Eye (tissue), 1 donor: Measurements from ENCODE around the gene CHRD.
"Not testable (repeated sequence)": the region's sequence is repeated elsewhere in the genome, so short reads cannot be mapped to it uniquely, and the experiment has no call there.

Source experiments
- DNase-seq: peaks from one replicate; pipeline ENCODE4 v3.0.0-alpha.2; 2015

The CHRD gene

DNA sequence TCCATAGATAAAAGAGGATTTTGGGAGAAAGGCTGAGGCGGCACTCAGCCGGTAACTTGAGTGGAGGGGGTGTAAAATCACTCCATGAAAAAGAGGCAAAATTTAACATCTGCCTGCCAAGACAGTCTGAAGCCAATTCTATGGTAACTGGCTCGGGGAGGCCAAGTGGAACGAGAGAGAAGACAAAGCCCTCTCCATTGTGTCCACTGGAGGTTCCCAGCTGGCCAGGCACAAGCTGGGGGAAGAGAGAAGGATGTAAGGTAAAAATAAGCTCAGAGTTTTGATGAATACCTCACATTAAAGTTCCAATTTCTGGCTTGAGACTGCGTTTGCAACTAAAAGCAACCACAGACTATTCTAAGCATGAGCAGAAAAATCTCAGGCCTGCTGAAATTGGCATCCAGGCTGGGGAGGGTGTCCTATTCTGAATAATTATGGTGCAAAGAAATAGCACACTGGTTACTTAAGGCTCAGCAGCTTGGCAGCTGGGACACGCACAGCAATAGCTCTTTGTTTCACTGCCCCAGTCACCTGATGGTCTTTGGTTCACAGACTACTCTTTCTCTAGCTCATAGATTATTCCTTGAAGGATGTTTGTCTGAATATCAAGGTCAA lies 48.8 kb downstream of the CHRD start:
- DNase-seq, result peak; percentile 43

DNA sequence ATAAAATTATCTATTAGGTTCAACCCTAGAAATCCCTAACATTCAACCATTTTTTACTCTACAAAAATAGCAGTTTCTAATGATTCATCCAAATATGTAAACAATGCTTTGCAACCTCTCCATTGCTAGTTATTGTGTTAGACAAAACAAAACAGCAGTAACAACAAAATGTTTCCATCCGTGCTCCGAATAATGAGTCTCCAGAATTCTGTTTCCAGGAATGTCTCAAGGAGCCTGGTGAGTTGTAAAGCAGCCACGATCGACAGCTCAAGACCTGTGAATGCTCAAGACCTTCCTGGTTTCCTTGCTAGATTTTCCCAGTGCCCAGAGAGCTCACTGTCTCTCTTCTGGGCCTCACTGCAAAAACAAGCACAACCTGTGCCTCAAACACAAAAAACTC lies 49.9 kb downstream of the CHRD start:
- DNase-seq, result no peak

DNA sequence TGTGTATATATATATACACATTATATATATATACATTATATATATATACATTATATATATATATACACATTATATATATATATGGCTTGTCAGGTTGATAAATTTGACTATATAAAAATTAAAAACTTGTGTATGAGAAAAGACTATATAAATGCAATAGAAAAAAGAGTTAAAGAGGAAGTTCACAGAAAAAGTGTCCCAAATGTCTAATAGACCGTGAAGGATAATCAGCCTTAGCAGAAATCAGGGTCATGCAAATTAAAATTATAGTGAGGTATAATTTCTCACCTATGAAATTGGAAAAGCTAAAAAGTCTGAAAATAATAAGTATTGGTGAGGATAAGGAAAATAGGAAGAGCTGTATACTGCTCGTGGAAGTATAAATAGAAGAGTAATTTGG lies 51.1 kb downstream of the CHRD start:
- no peak for DNase-seq

DNA sequence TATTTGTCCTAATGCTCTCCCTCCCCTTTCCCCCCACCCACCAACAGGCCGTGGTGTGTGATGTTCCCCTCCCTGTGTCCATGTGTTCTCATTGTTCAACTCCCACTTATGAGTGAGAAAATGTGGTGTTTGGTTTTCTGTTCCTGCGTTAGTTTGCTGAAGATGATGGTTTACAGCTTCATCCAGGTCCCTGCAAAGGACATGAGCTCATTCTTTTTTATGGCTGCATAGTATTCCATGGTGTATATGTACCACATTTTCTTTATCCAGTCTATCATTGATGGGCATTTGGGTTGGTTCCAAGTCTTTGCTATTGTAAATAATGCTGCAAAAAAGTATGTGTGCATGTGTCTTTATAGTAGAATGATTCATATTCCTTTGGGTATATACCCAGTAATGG lies 53.3 kb downstream of the CHRD start:
- not testable (repeated sequence) for DNase-seq

DNA sequence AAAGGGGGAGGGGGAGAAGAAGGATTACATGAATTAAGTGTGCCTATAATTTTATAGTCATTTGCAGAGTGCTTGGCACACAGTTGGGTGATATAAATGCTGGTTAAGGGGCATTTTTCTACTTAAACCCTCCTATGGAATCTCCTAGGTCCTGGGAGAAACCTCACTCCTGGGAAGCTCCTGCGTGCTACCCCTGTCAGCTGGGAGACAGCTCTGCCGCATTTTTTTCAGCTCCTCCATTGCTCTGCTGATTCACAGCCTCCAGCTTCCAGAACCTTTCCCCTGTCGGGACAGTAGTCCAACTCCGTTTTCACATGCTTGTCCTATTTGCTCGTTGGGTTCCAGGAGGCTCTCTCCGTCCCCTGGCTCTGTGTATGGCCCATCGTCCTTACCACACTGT lies 59.2 kb downstream of the CHRD start:
- DNase-seq, result no peak
